HUES48 (cell line): Measurements from ENCODE around the gene KDM2A.
"Not testable (repeated sequence)": the region's sequence is repeated elsewhere in the genome, so short reads cannot be mapped to it uniquely, and the experiment has no call there.

Experiments
- H3K27ac ChIP-seq: one replicate; pipeline ENCODE4 v1.7.0; 2013; ENCODE audit warnings: low read depth, low read length, inconsistent platforms
- H3K27me3 ChIP-seq: 2 replicates; pipeline ENCODE4 v1.6.1; 2013; ENCODE audit warnings: mild to moderate bottlenecking, low read length; ENCODE audit not compliant: control insufficient read depth, insufficient read depth
- H3K36me3 ChIP-seq: 2 replicates; pipeline ENCODE4 v1.6.1; 2013; ENCODE audit warnings: low read length; ENCODE audit not compliant: control insufficient read depth, insufficient read depth
- H3K4me1 ChIP-seq: 2 replicates; pipeline ENCODE4 v1.6.1; 2013; ENCODE audit warnings: mild to moderate bottlenecking, low read length; ENCODE audit not compliant: control insufficient read depth, insufficient read depth
- H3K4me3 ChIP-seq: 2 replicates; pipeline ENCODE4 v1.5.1; 2013; ENCODE audit warnings: mild to moderate bottlenecking, low read depth, low read length
- H3K9ac ChIP-seq: 2 replicates; pipeline ENCODE4 v1.6.1; 2013; ENCODE audit warnings: mild to moderate bottlenecking, low read depth, low read length, moderate library complexity
- H3K9me3 ChIP-seq: 2 replicates; pipeline ENCODE4 v1.6.1; 2013; ENCODE audit warnings: low read length; ENCODE audit not compliant: control insufficient read depth, insufficient read depth

The KDM2A gene

GRCh38 chr11:67167719-67168118 lies 48.7 kb downstream of the KDM2A start:
- Histone ChIP-seq H3K27me3 (no peaks in the 10 kb centered on the region), H3K9ac (no peak overlapping the region), H3K4me1 (no peaks in the 10 kb centered on the region), H3K9me3 (no peaks in the 10 kb centered on the region), H3K27ac (no peak overlapping the region), H3K4me3 (no peak overlapping the region), H3K36me3 (peaks cover 7% of the 10 kb centered on the region; the same call in 1 of the 2 replicates)

GRCh38 chr11:67168911-67169310 lies 49.8 kb downstream of the KDM2A start:
- H3K9me3 ChIP-seq, H3K36me3 ChIP-seq, H3K4me3 ChIP-seq, H3K9ac ChIP-seq, H3K27me3 ChIP-seq, H3K27ac ChIP-seq, H3K4me1 ChIP-seq: not testable (repeated sequence)

- Histone ChIP-seq H3K9me3 (no peaks in the 10 kb centered on the region), H3K9ac (no peak overlapping the region), H3K27ac (no peak overlapping the region), H3K4me3 (no peak overlapping the region), H3K36me3 (no peaks in the 10 kb centered on the region; the same call in 1 of the 2 replicates), H3K4me1 (no peaks in the 10 kb centered on the region), H3K27me3 (no peaks in the 10 kb centered on the region)
Observed at GRCh38 chr11:67174311-67174710, 55.2 kb downstream of the KDM2A start.

- H3K4me3 ChIP-seq, result no peak overlapping the region
- no peaks in the 10 kb centered on the region for H3K9me3 ChIP-seq
- H3K36me3 ChIP-seq, result peaks cover 28% of the 10 kb centered on the region
- no peak overlapping the region for H3K27ac ChIP-seq
- no peaks in the 10 kb centered on the region for H3K4me1 ChIP-seq
- no peaks in the 10 kb centered on the region for H3K27me3 ChIP-seq
- no peak overlapping the region for H3K9ac ChIP-seq
Observed at GRCh38 chr11:67177399-67178281, 58.6 kb downstream of the KDM2A start.

GRCh38 chr11:67178421-67178820 lies 59.4 kb downstream of the KDM2A start:
- Histone ChIP-seq H3K27ac (no peak overlapping the region), H3K4me3 (no peak overlapping the region), H3K4me1 (no peaks in the 10 kb centered on the region), H3K9ac (no peak overlapping the region), H3K9me3 (no peaks in the 10 kb centered on the region), H3K27me3 (no peaks in the 10 kb centered on the region), H3K36me3 (peaks cover 35% of the 10 kb centered on the region)

- peaks cover 38% of the 10 kb centered on the region for H3K36me3 ChIP-seq
- no peak overlapping the region for H3K4me3 ChIP-seq
- H3K9me3 ChIP-seq, result no peaks in the 10 kb centered on the region
- H3K27me3 ChIP-seq, result no peaks in the 10 kb centered on the region
- H3K27ac ChIP-seq, result no peak overlapping the region
- H3K4me1 ChIP-seq, result no peaks in the 10 kb centered on the region
- H3K9ac ChIP-seq, result no peak overlapping the region
Observed at GRCh38 chr11:67178878-67179277, 59.8 kb downstream of the KDM2A start.

GRCh38 chr11:67179892-67180490 lies 60.9 kb downstream of the KDM2A start:
- no peak overlapping the region for H3K9ac ChIP-seq
- H3K4me3 ChIP-seq, result no peak overlapping the region
- no peaks in the 10 kb centered on the region for H3K4me1 ChIP-seq
- H3K9me3 ChIP-seq, result no peaks in the 10 kb centered on the region; the same call in 1 of the 2 replicates
- peaks cover 44% of the 10 kb centered on the region for H3K36me3 ChIP-seq
- H3K27ac ChIP-seq, result no peak overlapping the region
- H3K27me3 ChIP-seq, result no peaks in the 10 kb centered on the region

- no peaks in the 10 kb centered on the region for H3K27me3 ChIP-seq
- H3K36me3 ChIP-seq, result peaks cover 49% of the 10 kb centered on the region
- H3K27ac ChIP-seq, result no peak overlapping the region
- H3K9ac ChIP-seq, result no peak overlapping the region
- no peak overlapping the region for H3K4me3 ChIP-seq
- H3K4me1 ChIP-seq, result peaks cover 17% of the 10 kb centered on the region
- no peaks in the 10 kb centered on the region for H3K9me3 ChIP-seq
Observed at GRCh38 chr11:67194096-67194495, 75.0 kb downstream of the KDM2A start.

GRCh38 chr11:67195971-67196456 lies 77.0 kb downstream of the KDM2A start:
- Histone ChIP-seq H3K9ac (no peak overlapping the region), H3K9me3 (no peaks in the 10 kb centered on the region), H3K27ac (no peak overlapping the region), H3K4me1 (peaks cover 17% of the 10 kb centered on the region), H3K4me3 (no peak overlapping the region), H3K27me3 (no peaks in the 10 kb centered on the region), H3K36me3 (peaks cover 52% of the 10 kb centered on the region)

GRCh38 chr11:67197606-67198005 lies 78.5 kb downstream of the KDM2A start:
- Histone ChIP-seq H3K27ac (peak overlapping the region; percentile 75), H3K4me3 (peak overlapping the region; percentile 29; the same call in 1 of the 2 replicates), H3K27me3 (no peaks in the 10 kb centered on the region), H3K9ac (peak overlapping the region; percentile 5; the same call in 1 of the 2 replicates), H3K9me3 (no peaks in the 10 kb centered on the region), H3K36me3 (peaks cover 46% of the 10 kb centered on the region), H3K4me1 (peaks cover 17% of the 10 kb centered on the region)

- not testable (repeated sequence) for H3K9me3 ChIP-seq, H3K27me3 ChIP-seq, H3K27ac ChIP-seq, H3K9ac ChIP-seq, H3K4me3 ChIP-seq
- peaks cover 17% of the 10 kb centered on the region for H3K4me1 ChIP-seq
- H3K36me3 ChIP-seq, result peaks cover 44% of the 10 kb centered on the region
Observed at GRCh38 chr11:67198781-67199180, 79.7 kb downstream of the KDM2A start.
